K562 (cell line): ENCODE results near the gene ZNF138. TPM values are rescaled to one million over a fixed set of nuclear protein-coding genes. Genes with fewer than 3 reads are reported as not detected.

Experiments used
- CBFA2T3 ChIP-seq: fragments of 450-650 bp; IDR thresholded peaks from 2 replicates; pipeline ENCODE4 v1.6.1; 2017
- ELF1 ChIP-seq: fragments of 200-800 bp; sonication (Bioruptor generic); IDR thresholded peaks from 2 replicates; pipeline ENCODE4 v1.6.1; 2016; ENCODE audit warnings: missing genetic modification characterization, missing compliant biosample characterization
- HIVEP1 ChIP-seq: fragments of 250-450 bp; sonication (Bioruptor Pico); IDR thresholded peaks from 2 replicates; pipeline ENCODE4 v1.4.0; 2020; ENCODE audit warnings: mild to moderate bottlenecking
- PHTF2 ChIP-seq: fragments of 250-450 bp; sonication (Bioruptor Pico); IDR thresholded peaks from 2 replicates; pipeline ENCODE4 v1.5.0; 2021; ENCODE audit warnings: mild to moderate bottlenecking
- RBM25 ChIP-seq: fragments of 200-400 bp; formaldehyde crosslinking; IDR thresholded peaks from 2 replicates; pipeline ENCODE4 v1.6.1; 2018; ENCODE audit warnings: low read length, low read depth, moderate library complexity; ENCODE audit not compliant: severe bottlenecking
- SMARCA4 ChIP-seq: fragments of 450-650 bp; IDR thresholded peaks from 2 replicates; pipeline ENCODE4 v1.6.1; 2016
- SP1 ChIP-seq: sonication (generic); formaldehyde crosslinking; IDR thresholded peaks from 2 replicates; pipeline ENCODE4 v1.8.1; 2022; ENCODE audit warnings: mild to moderate bottlenecking, missing genetic modification reagents
- ZNF668 ChIP-seq: fragments of 250-450 bp; sonication (Bioruptor Pico); IDR thresholded peaks from 2 replicates; pipeline ENCODE4 v1.8.0; 2022; ENCODE audit warnings: mild to moderate bottlenecking, inconsistent platforms
- polyA plus RNA-seq, 8 experiments: library from polyadenylated mRNA; depleted of rRNA in 4 of 8; stranded (reverse) in 5 of 8; unstranded in 3 of 8; fragments of >200 nt; fragmentation: Nextera tagmentation in 2 of 8; fragmentation: Illumina TruSeq in 1 of 8; extraction: Ambion mirVana in 2 of 8; extraction: Trizol in 1 of 8; gene quantifications; 2 replicates each; pipeline versions ENCODE4 v1.2.1 to v1.2.3, GENCODE V29; 2011 to 2014; ENCODE audit warnings: inconsistent platforms in 1 of 8, missing spikeins in 1 of 8
- total RNA-seq, 7 experiments: library from RNA; depleted of rRNA in 6 of 7; stranded (reverse); fragments of >200 nt in 6 of 7; fragmentation: Illumina TruSeq in 2 of 7; extraction: Trizol in 2 of 7; gene quantifications; 2 replicates each; pipeline versions ENCODE4 v1.2.1 to v1.2.3, GENCODE V29; 2011 to 2021; ENCODE audit warnings: low replicate concordance in 1 of 7
- TF ChIP-seq, protein P1 (sequence below): sonication (generic); formaldehyde crosslinking; IDR thresholded peaks from 2 replicates; pipeline ENCODE4 v1.8.0; 2022; ENCODE audit warnings: missing genetic modification reagents, mild to moderate bottlenecking, borderline replicate concordance
- TF ChIP-seq, protein P2 (sequence below): fragments of 450-650 bp; IDR thresholded peaks from 2 replicates; pipeline ENCODE4 v1.6.1; 2017; ENCODE audit warnings: antibody characterized with exemption, mild to moderate bottlenecking

The ZNF138 gene
- total and polyA plus RNA-seq, 9 of the 15 experiments (the other 6 are each of a cell fraction or from before 2014, with no cell fraction given): 14.6 to 34.9 (median 22.6) TPM

DNA sequence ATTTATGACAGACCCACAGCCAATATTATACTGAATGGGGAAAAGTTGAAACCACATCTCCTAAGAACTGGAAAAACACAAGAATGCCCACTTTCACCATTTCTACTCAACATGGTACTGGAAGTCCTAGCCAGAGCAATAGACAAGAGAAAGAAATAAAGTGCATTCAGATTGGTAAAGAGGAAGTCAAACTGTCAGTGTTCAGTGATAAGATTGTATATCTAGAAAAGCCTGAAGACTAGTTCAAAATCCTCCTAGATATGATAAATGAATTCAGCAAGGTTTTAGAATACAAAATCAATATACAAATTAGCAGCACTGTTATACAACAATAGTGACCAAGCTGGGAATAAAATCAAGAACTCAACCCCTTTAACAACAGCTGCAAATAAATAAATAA lies 6.9 kb upstream of the ZNF138 start (continued):
- TF ChIP-seq HIVEP1: no peak
- TF ChIP-seq, protein P1, sequence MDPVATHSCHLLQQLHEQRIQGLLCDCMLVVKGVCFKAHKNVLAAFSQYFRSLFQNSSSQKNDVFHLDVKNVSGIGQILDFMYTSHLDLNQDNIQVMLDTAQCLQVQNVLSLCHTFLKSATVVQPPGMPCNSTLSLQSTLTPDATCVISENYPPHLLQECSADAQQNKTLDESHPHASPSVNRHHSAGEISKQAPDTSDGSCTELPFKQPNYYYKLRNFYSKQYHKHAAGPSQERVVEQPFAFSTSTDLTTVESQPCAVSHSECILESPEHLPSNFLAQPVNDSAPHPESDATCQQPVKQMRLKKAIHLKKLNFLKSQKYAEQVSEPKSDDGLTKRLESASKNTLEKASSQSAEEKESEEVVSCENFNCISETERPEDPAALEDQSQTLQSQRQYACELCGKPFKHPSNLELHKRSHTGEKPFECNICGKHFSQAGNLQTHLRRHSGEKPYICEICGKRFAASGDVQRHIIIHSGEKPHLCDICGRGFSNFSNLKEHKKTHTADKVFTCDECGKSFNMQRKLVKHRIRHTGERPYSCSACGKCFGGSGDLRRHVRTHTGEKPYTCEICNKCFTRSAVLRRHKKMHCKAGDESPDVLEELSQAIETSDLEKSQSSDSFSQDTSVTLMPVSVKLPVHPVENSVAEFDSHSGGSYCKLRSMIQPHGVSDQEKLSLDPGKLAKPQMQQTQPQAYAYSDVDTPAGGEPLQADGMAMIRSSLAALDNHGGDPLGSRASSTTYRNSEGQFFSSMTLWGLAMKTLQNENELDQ (CRISPR knock-in tag): no peak
- TF ChIP-seq ZNF668 (CRISPR knock-in tag): no peak
- TF ChIP-seq SMARCA4: peak; percentile 49
- TF ChIP-seq RBM25: no peak
- TF ChIP-seq SP1: no peak
- TF ChIP-seq ELF1 (tag): no peak
- peak; percentile 46; the same call in 1 of the 2 replicates for TF ChIP-seq CBFA2T3
- TF ChIP-seq, protein P2, sequence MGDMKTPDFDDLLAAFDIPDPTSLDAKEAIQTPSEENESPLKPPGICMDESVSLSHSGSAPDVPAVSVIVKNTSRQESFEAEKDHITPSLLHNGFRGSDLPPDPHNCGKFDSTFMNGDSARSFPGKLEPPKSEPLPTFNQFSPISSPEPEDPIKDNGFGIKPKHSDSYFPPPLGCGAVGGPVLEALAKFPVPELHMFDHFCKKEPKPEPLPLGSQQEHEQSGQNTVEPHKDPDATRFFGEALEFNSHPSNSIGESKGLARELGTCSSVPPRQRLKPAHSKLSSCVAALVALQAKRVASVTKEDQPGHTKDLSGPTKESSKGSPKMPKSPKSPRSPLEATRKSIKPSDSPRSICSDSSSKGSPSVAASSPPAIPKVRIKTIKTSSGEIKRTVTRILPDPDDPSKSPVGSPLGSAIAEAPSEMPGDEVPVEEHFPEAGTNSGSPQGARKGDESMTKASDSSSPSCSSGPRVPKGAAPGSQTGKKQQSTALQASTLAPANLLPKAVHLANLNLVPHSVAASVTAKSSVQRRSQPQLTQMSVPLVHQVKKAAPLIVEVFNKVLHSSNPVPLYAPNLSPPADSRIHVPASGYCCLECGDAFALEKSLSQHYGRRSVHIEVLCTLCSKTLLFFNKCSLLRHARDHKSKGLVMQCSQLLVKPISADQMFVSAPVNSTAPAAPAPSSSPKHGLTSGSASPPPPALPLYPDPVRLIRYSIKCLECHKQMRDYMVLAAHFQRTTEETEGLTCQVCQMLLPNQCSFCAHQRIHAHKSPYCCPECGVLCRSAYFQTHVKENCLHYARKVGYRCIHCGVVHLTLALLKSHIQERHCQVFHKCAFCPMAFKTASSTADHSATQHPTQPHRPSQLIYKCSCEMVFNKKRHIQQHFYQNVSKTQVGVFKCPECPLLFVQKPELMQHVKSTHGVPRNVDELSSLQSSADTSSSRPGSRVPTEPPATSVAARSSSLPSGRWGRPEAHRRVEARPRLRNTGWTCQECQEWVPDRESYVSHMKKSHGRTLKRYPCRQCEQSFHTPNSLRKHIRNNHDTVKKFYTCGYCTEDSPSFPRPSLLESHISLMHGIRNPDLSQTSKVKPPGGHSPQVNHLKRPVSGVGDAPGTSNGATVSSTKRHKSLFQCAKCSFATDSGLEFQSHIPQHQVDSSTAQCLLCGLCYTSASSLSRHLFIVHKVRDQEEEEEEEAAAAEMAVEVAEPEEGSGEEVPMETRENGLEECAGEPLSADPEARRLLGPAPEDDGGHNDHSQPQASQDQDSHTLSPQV: no peak
- no peak for TF ChIP-seq PHTF2 (CRISPR knock-in tag)
